Dendritic cell treated with granulocyte-macrophage colony-stimulating factor and Interleukin-4, amounts not matched to agents 40 ng/mL and 50 ng/mL, for 4 days (primary cell): ENCODE measurements around the gene RAD51B.

Source experiments
- H3K27ac Mint-ChIP-seq: one replicate; pipeline ENCODE4 v1.8.0; 2022; ENCODE audit warnings: mild to moderate bottlenecking, mixed read lengths
- H3K27me3 Mint-ChIP-seq: one replicate; pipeline ENCODE4 v1.8.0; 2022; ENCODE audit warnings: mild to moderate bottlenecking, mixed read lengths
- H3K36me3 Mint-ChIP-seq: one replicate; pipeline ENCODE4 v1.8.0; 2022; ENCODE audit warnings: low read depth, mixed read lengths
- H3K4me1 Mint-ChIP-seq: one replicate; pipeline ENCODE4 v1.8.0; 2022; ENCODE audit warnings: low read depth, mixed read lengths
- H3K4me3 Mint-ChIP-seq: one replicate; pipeline ENCODE4 v1.8.0; 2022; ENCODE audit warnings: mild to moderate bottlenecking, moderate library complexity, mixed read lengths
- H3K9me3 Mint-ChIP-seq: one replicate; pipeline ENCODE4 v1.8.0; 2022; ENCODE audit warnings: mixed read lengths
- intact Hi-C: fragments of 100-400 bp; cut with micrococcal nuclease; formaldehyde crosslinking; loops from one replicate; pipeline ENCODE4 v1.15.0; 2022

Gene RAD51B

GRCh38 chr14:68523326-68523610 lies 703.7 kb downstream of the RAD51B start:
- Mint-ChIP-seq H3K4me1 (peaks cover 52% of the 10 kb centered on the region), H3K4me3 (no peak overlapping the region), H3K9me3 (no peaks in the 10 kb centered on the region), H3K27me3 (peaks cover 6% of the 10 kb centered on the region), H3K27ac (peak overlapping the region; percentile 61), H3K36me3 (no peaks in the 10 kb centered on the region)
- intact Hi-C loops, result no loop called here

GRCh38 chr14:68523989-68524725 lies 704.6 kb downstream of the RAD51B start:
- H3K4me3 Mint-ChIP-seq, result no peak overlapping the region
- no peaks in the 10 kb centered on the region for H3K36me3 Mint-ChIP-seq
- intact Hi-C loops, result no loop called here
- H3K27ac Mint-ChIP-seq, result no peak overlapping the region
- H3K9me3 Mint-ChIP-seq, result no peaks in the 10 kb centered on the region
- H3K4me1 Mint-ChIP-seq, result peaks cover 52% of the 10 kb centered on the region
- peaks cover 6% of the 10 kb centered on the region for H3K27me3 Mint-ChIP-seq

GRCh38 chr14:68525516-68525915 lies 705.9 kb downstream of the RAD51B start:
- H3K27ac Mint-ChIP-seq, result no peak overlapping the region
- H3K9me3 Mint-ChIP-seq, result peaks cover under 1% of the 10 kb centered on the region
- no peaks in the 10 kb centered on the region for H3K36me3 Mint-ChIP-seq
- H3K4me3 Mint-ChIP-seq, result no peak overlapping the region
- H3K4me1 Mint-ChIP-seq, result peaks cover 44% of the 10 kb centered on the region
- no peaks in the 10 kb centered on the region for H3K27me3 Mint-ChIP-seq
- intact Hi-C loops, result no loop called here

GRCh38 chr14:68526512-68527091 lies 707.0 kb downstream of the RAD51B start:
- H3K9me3 Mint-ChIP-seq, result peaks cover 10% of the 10 kb centered on the region
- H3K27me3 Mint-ChIP-seq, result no peaks in the 10 kb centered on the region
- peak overlapping the region; percentile 79 for H3K27ac Mint-ChIP-seq
- intact Hi-C loops, result no loop called here
- H3K4me3 Mint-ChIP-seq, result no peak overlapping the region
- H3K36me3 Mint-ChIP-seq, result peaks cover 7% of the 10 kb centered on the region
- peaks cover 36% of the 10 kb centered on the region for H3K4me1 Mint-ChIP-seq

GRCh38 chr14:68527329-68527851 lies 707.8 kb downstream of the RAD51B start:
- H3K9me3 Mint-ChIP-seq, result peaks cover 10% of the 10 kb centered on the region
- peaks cover 30% of the 10 kb centered on the region for H3K4me1 Mint-ChIP-seq
- H3K27ac Mint-ChIP-seq, result peak overlapping the region; percentile 79
- H3K4me3 Mint-ChIP-seq, result no peak overlapping the region
- H3K27me3 Mint-ChIP-seq, result no peaks in the 10 kb centered on the region
- intact Hi-C loops, result no loop called here
- peaks cover 7% of the 10 kb centered on the region for H3K36me3 Mint-ChIP-seq

GRCh38 chr14:68528040-68528687 lies 708.6 kb downstream of the RAD51B start:
- Mint-ChIP-seq H3K4me1 (peaks cover 24% of the 10 kb centered on the region), H3K9me3 (peaks cover 10% of the 10 kb centered on the region), H3K27ac (peak overlapping the region; percentile 79), H3K27me3 (no peaks in the 10 kb centered on the region), H3K4me3 (no peak overlapping the region), H3K36me3 (peaks cover 7% of the 10 kb centered on the region)
- intact Hi-C loops, result no loop called here

- H3K36me3 Mint-ChIP-seq, result peaks cover 7% of the 10 kb centered on the region
- peaks cover 10% of the 10 kb centered on the region for H3K9me3 Mint-ChIP-seq
- no peak overlapping the region for H3K27ac Mint-ChIP-seq
- intact Hi-C loops, result no loop called here
- peaks cover 18% of the 10 kb centered on the region for H3K4me1 Mint-ChIP-seq
- no peak overlapping the region for H3K4me3 Mint-ChIP-seq
- H3K27me3 Mint-ChIP-seq, result no peaks in the 10 kb centered on the region
These were observed 710.9 kb downstream of the RAD51B start for GRCh38 chr14:68530443-68530842.

- intact Hi-C loops, result no loop called here
- H3K27ac Mint-ChIP-seq, result no peak overlapping the region
These were observed 712.9 kb downstream of the RAD51B start for GRCh38 chr14:68532496-68532895.

GRCh38 chr14:68534276-68534675 lies 714.7 kb downstream of the RAD51B start:
- Mint-ChIP-seq H3K27ac (no peak overlapping the region), H3K4me1 (peaks cover 8% of the 10 kb centered on the region), H3K4me3 (no peak overlapping the region), H3K36me3 (peaks cover 7% of the 10 kb centered on the region), H3K9me3 (peaks cover 10% of the 10 kb centered on the region), H3K27me3 (peaks cover 1% of the 10 kb centered on the region)
- intact Hi-C loops, result no loop called here

More at GRCh38 chr14:68532496-68532895, 712.9 kb downstream of the RAD51B start:
- H3K36me3 Mint-ChIP-seq, result peaks cover 7% of the 10 kb centered on the region
- no peaks in the 10 kb centered on the region for H3K27me3 Mint-ChIP-seq
- H3K4me3 Mint-ChIP-seq, result no peak overlapping the region
- peaks cover 10% of the 10 kb centered on the region for H3K9me3 Mint-ChIP-seq
- peaks cover 7% of the 10 kb centered on the region for H3K4me1 Mint-ChIP-seq

GRCh38 chr14:68535404-68536017 lies 715.9 kb downstream of the RAD51B start:
- peaks cover 7% of the 10 kb centered on the region for H3K36me3 Mint-ChIP-seq
- no peak overlapping the region for H3K4me3 Mint-ChIP-seq
- H3K4me1 Mint-ChIP-seq, result peaks cover 10% of the 10 kb centered on the region
- H3K27me3 Mint-ChIP-seq, result peaks cover 2% of the 10 kb centered on the region
- intact Hi-C loops, result no loop called here
- H3K27ac Mint-ChIP-seq, result no peak overlapping the region
- peaks cover 9% of the 10 kb centered on the region for H3K9me3 Mint-ChIP-seq

- Mint-ChIP-seq H3K9me3 (peaks cover 4% of the 10 kb centered on the region), H3K4me1 (peaks cover 10% of the 10 kb centered on the region), H3K27ac (no peak overlapping the region)
These were observed 716.4 kb downstream of the RAD51B start for GRCh38 chr14:68536018-68536410.

GRCh38 chr14:68538639-68539038 lies 719.1 kb downstream of the RAD51B start:
- H3K27ac Mint-ChIP-seq, result no peak overlapping the region
- intact Hi-C loops, result no loop called here
- H3K9me3 Mint-ChIP-seq, result no peaks in the 10 kb centered on the region

More at GRCh38 chr14:68536018-68536410, 716.4 kb downstream of the RAD51B start:
- intact Hi-C loops, result no loop called here
- Mint-ChIP-seq H3K36me3 (peaks cover 3% of the 10 kb centered on the region), H3K4me3 (no peak overlapping the region), H3K27me3 (peaks cover 2% of the 10 kb centered on the region)

GRCh38 chr14:68539241-68539737 lies 719.7 kb downstream of the RAD51B start:
- H3K27ac Mint-ChIP-seq, result no peak overlapping the region
- H3K36me3 Mint-ChIP-seq, result no peaks in the 10 kb centered on the region
- H3K27me3 Mint-ChIP-seq, result peaks cover 2% of the 10 kb centered on the region
- H3K9me3 Mint-ChIP-seq, result no peaks in the 10 kb centered on the region
- H3K4me3 Mint-ChIP-seq, result no peak overlapping the region
- peaks cover 17% of the 10 kb centered on the region for H3K4me1 Mint-ChIP-seq
- intact Hi-C loops, result no loop called here

More at GRCh38 chr14:68538639-68539038, 719.1 kb downstream of the RAD51B start:
- Mint-ChIP-seq H3K36me3 (no peaks in the 10 kb centered on the region), H3K4me3 (no peak overlapping the region), H3K4me1 (peaks cover 11% of the 10 kb centered on the region), H3K27me3 (peaks cover 2% of the 10 kb centered on the region)

GRCh38 chr14:68539789-68540188 lies 720.2 kb downstream of the RAD51B start:
- H3K4me1 Mint-ChIP-seq, result peaks cover 22% of the 10 kb centered on the region
- no peak overlapping the region for H3K27ac Mint-ChIP-seq
- intact Hi-C loops, result no loop called here
- no peaks in the 10 kb centered on the region for H3K36me3 Mint-ChIP-seq
- H3K9me3 Mint-ChIP-seq, result no peaks in the 10 kb centered on the region
- H3K4me3 Mint-ChIP-seq, result no peak overlapping the region
- peaks cover 2% of the 10 kb centered on the region for H3K27me3 Mint-ChIP-seq
